Measurements from ENCODE around the gene VOPP1.

The VOPP1 gene

DNA sequence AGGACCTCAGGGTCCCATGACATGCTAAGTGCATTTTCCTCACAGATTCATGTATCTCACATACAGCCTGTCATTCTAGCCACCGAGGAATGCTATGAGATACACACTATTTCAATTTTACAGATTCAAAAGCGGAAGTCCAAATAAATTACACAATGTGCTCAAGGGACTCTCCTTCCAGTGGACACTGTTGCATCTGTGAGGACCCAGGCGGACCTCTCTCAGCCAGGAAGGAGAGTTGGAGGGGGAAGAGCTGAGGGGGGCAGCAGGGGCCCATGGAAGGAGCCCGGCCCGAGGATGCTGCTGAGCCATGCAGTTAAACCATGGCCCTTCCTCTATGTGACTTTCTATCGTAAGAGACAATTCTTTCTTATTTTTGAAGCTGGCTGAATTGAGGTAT is 93.6 kb downstream of the VOPP1 start:
- Histone ChIP-seq H3K27ac (no peak overlapping the region), H3K4me1 (ENCODE audit: low read depth, poor library complexity, severe bottlenecking) (peaks cover 60% of the 10 kb centered on the region), H3K36me3 (ENCODE audit: insufficient read depth) (peaks cover 15% of the 10 kb centered on the region; the same call in 1 of the 2 replicates), H3K27me3 (ENCODE audit: insufficient read depth, low read depth) (no peaks in the 10 kb centered on the region), H3K4me2 (no peak overlapping the region), H2AFZ (ENCODE audit: low read depth) (no peak overlapping the region), H3K9ac (no peak overlapping the region), H4K20me1 (ENCODE audit: insufficient read depth) (no peaks in the 10 kb centered on the region), H3K4me3 (IDR thresholded peaks at IDR 0.05; ENCODE audit: insufficient read depth, low read depth, low read length) (no peak overlapping the region), H3K79me2 (ENCODE audit: insufficient read depth, low read depth) (peaks cover 39% of the 10 kb centered on the region; the same call in 1 of the 2 replicates)
- TF ChIP-seq, protein P1, sequence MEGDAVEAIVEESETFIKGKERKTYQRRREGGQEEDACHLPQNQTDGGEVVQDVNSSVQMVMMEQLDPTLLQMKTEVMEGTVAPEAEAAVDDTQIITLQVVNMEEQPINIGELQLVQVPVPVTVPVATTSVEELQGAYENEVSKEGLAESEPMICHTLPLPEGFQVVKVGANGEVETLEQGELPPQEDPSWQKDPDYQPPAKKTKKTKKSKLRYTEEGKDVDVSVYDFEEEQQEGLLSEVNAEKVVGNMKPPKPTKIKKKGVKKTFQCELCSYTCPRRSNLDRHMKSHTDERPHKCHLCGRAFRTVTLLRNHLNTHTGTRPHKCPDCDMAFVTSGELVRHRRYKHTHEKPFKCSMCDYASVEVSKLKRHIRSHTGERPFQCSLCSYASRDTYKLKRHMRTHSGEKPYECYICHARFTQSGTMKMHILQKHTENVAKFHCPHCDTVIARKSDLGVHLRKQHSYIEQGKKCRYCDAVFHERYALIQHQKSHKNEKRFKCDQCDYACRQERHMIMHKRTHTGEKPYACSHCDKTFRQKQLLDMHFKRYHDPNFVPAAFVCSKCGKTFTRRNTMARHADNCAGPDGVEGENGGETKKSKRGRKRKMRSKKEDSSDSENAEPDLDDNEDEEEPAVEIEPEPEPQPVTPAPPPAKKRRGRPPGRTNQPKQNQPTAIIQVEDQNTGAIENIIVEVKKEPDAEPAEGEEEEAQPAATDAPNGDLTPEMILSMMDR (conservative IDR thresholded peaks at IDR 0.05; ENCODE audit: low read depth, low read length), result no peak

- TF ChIP-seq, protein P1 (conservative IDR thresholded peaks at IDR 0.05; ENCODE audit: low read depth, low read length), result no peak
- Histone ChIP-seq H3K79me2 (ENCODE audit: insufficient read depth, low read depth) (peaks cover 46% of the 10 kb centered on the region; the same call in 1 of the 2 replicates), H3K4me1 (ENCODE audit: low read depth, poor library complexity, severe bottlenecking) (peaks cover 57% of the 10 kb centered on the region), H4K20me1 (ENCODE audit: insufficient read depth) (no peaks in the 10 kb centered on the region), H3K9ac (no peak overlapping the region), H3K27ac (no peak overlapping the region), H3K4me2 (no peak overlapping the region), H3K36me3 (ENCODE audit: insufficient read depth) (peaks cover 15% of the 10 kb centered on the region; the same call in 1 of the 2 replicates), H3K27me3 (ENCODE audit: insufficient read depth, low read depth) (no peaks in the 10 kb centered on the region), H2AFZ (ENCODE audit: low read depth) (no peak overlapping the region), H3K4me3 (IDR thresholded peaks at IDR 0.05; ENCODE audit: insufficient read depth, low read depth, low read length) (no peak overlapping the region)
Observed at GRCh38 chr7:55477781-55478374, 94.4 kb downstream of the VOPP1 start.

DNA sequence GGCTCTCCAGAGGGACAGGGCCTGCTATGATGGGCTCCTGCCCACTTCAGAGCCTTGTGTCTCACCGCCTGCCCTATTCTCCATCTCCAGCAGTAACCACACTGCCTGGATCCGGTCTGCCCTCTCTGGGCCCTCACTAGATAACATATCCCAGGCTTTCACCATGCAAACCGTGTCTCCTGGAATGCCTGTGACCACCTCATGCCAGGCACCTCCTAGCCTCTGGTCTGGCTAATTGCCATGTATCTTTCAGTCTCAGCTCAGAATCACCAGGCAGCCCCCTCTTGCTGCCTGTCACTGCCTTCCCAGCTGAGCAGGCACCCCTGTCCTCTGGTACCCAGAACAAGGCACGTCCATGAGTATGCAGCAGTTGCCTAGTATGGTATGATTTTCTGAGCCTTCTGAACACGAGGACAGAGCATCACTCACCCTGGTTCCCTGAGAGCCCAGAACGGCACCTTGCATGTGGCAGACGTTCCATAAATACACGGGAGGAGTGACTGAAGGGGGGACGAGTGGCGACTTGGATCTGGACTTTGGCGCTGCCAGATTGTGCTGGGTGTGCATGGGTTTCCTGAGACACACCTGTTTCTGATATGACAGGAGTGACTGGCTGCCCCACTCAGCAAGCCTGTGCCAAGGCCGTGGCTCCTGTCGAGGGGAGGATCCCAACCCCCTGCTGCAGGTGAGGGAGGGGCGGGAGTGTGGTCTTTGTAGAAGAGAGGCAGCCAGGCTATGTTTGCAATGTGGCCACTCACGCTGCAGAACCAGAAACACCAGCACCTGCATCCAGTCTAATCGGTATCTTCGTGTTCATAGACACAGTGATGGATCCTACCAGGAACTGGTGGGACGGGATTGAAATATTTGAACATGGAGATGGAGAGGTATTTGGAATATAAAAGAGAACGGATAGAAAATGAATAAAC is 95.2 kb downstream of the VOPP1 start:
- Histone ChIP-seq H3K4me1 (ENCODE audit: low read depth, poor library complexity, severe bottlenecking) (peaks cover 51% of the 10 kb centered on the region), H3K27me3 (ENCODE audit: insufficient read depth, low read depth) (no peaks in the 10 kb centered on the region), H3K79me2 (ENCODE audit: insufficient read depth, low read depth) (peaks cover 45% of the 10 kb centered on the region; the same call in 1 of the 2 replicates), H3K27ac (no peak overlapping the region), H3K4me3 (IDR thresholded peaks at IDR 0.05; ENCODE audit: insufficient read depth, low read depth, low read length) (no peak overlapping the region), H3K4me2 (no peak overlapping the region), H4K20me1 (ENCODE audit: insufficient read depth) (no peaks in the 10 kb centered on the region), H3K9ac (no peak overlapping the region), H3K36me3 (ENCODE audit: insufficient read depth) (peaks cover 15% of the 10 kb centered on the region; the same call in 1 of the 2 replicates), H2AFZ (ENCODE audit: low read depth) (no peak overlapping the region)
- TF ChIP-seq, protein P1 (conservative IDR thresholded peaks at IDR 0.05; ENCODE audit: low read depth, low read length), result no peak

GRCh38 chr7:55475855-55476803 is 96.2 kb downstream of the VOPP1 start:
- Histone ChIP-seq H3K27ac (no peak overlapping the region), H3K4me1 (ENCODE audit: low read depth, poor library complexity, severe bottlenecking) (peaks cover 59% of the 10 kb centered on the region), H4K20me1 (ENCODE audit: insufficient read depth) (no peaks in the 10 kb centered on the region), H2AFZ (ENCODE audit: low read depth) (no peak overlapping the region), H3K36me3 (ENCODE audit: insufficient read depth) (peaks cover 15% of the 10 kb centered on the region; the same call in 1 of the 2 replicates), H3K4me2 (no peak overlapping the region; the same call in 1 of the 2 replicates), H3K79me2 (ENCODE audit: insufficient read depth, low read depth) (peaks cover 39% of the 10 kb centered on the region; the same call in 1 of the 2 replicates), H3K9ac (no peak overlapping the region), H3K4me3 (IDR thresholded peaks at IDR 0.05; ENCODE audit: insufficient read depth, low read depth, low read length) (no peak overlapping the region), H3K27me3 (ENCODE audit: insufficient read depth, low read depth) (no peaks in the 10 kb centered on the region)
- TF ChIP-seq, protein P1 (conservative IDR thresholded peaks at IDR 0.05; ENCODE audit: low read depth, low read length), result no peak
